OCI-LY7 (cell line): ENCODE results near the gene CDC37L1. TPM values are rescaled to one million over a fixed set of nuclear protein-coding genes. Genes with fewer than 3 reads are reported as not detected.

ENCODE experiments used
- BruUV-seq: library from RNA; stranded (reverse); fragments of 400-500 nt; replicated peaks from 2 replicates; lab custom pipeline; 2021; lab: Mats Ljungman, UMichigan
- CTCF ChIA-PET: fragments of 300-600 bp; sonication (Branson Sonifier 250); formaldehyde crosslinking; loops from one replicate; lab custom pipeline; 2022; ENCODE audit warnings: antibody characterized with exemption; ENCODE audit not compliant: unreplicated experiment; lab: Charles Lee
- POLR2A ChIA-PET: fragments of 300-600 bp; sonication (Branson Sonifier 250); formaldehyde crosslinking; loops from one replicate; lab custom pipeline; 2022; ENCODE audit warnings: antibody characterized with exemption; lab: Charles Lee
- DNase-seq: peaks from one replicate; pipeline ENCODE4 v3.0.0-alpha.2; 2015; ENCODE audit warnings: low spot score
- H2AFZ ChIP-seq: fragments of 200-600 bp; sonication (generic), shearing (Covaris generic); 2 replicates; pipeline ENCODE4 v1.6.1; 2014; ENCODE audit warnings: mild to moderate bottlenecking, antibody characterized with exemption, low read length, moderate library complexity
- H3K27ac ChIP-seq: fragments of 200-600 bp; sonication (generic); 2 replicates; pipeline ENCODE4 v1.5.1; 2014; ENCODE audit warnings: mixed run types, low read depth, mild to moderate bottlenecking, moderate library complexity, low read length, inconsistent platforms; ENCODE audit not compliant: poor library complexity, severe bottlenecking
- H3K36me3 ChIP-seq: fragments of 200-600 bp; sonication (generic); 2 replicates; pipeline ENCODE4 v1.6.1; 2014; ENCODE audit warnings: mild to moderate bottlenecking, antibody characterized with exemption, low read length, moderate library complexity, mixed read lengths; ENCODE audit not compliant: insufficient read depth
- H3K4me1 ChIP-seq: fragments of 200-600 bp; sonication (generic); 2 replicates; pipeline ENCODE4 v1.5.1; 2014; ENCODE audit warnings: mild to moderate bottlenecking, low read length; ENCODE audit not compliant: insufficient read depth, poor library complexity, severe bottlenecking
- H3K4me2 ChIP-seq: fragments of 200-600 bp; sonication (generic); 2 replicates; pipeline ENCODE4 v1.6.1; 2014; ENCODE audit warnings: mild to moderate bottlenecking, low read length
- H3K4me3 ChIP-seq: fragments of 200-600 bp; sonication (generic); 2 replicates; pipeline ENCODE4 v1.5.1; 2014; ENCODE audit warnings: mild to moderate bottlenecking, low read depth, low read length; ENCODE audit not compliant: poor library complexity, severe bottlenecking
- H3K79me2 ChIP-seq: fragments of 200-600 bp; sonication (generic); 2 replicates; pipeline ENCODE4 v1.6.1; 2016; ENCODE audit warnings: low read depth, mild to moderate bottlenecking, low read length, moderate library complexity, mixed read lengths; ENCODE audit not compliant: insufficient read depth
- H3K9me2 ChIP-seq: fragments of 200-600 bp; sonication (generic); 2 replicates; pipeline ENCODE4 v1.6.1; 2016; ENCODE audit warnings: mild to moderate bottlenecking, low read length, mixed read lengths; ENCODE audit not compliant: insufficient read depth
- H3K9me3 ChIP-seq: fragments of 200-600 bp; sonication (generic); 2 replicates; pipeline ENCODE4 v1.6.1; 2014; ENCODE audit warnings: mild to moderate bottlenecking, mixed run types, low read length, mixed read lengths
- H4K20me1 ChIP-seq: fragments of 200-600 bp; sonication (generic); 2 replicates; pipeline ENCODE4 v1.6.1; 2014; ENCODE audit warnings: mild to moderate bottlenecking, antibody characterized with exemption, low read length, moderate library complexity, mixed read lengths; ENCODE audit not compliant: insufficient read depth
- EZH2phosphoT487 ChIP-seq: fragments of 200-600 bp; sonication (generic); IDR thresholded peaks from 2 replicates; pipeline ENCODE4 v1.6.1; 2018; ENCODE audit warnings: low read depth, borderline replicate concordance, mild to moderate bottlenecking, mixed run types, antibody characterized with exemption, low read length, moderate library complexity, mixed read lengths
- intact Hi-C: fragments of 100-400 bp; cut with micrococcal nuclease; formaldehyde crosslinking; loops from one replicate; pipeline ENCODE4 v1.10.0; 2022; ENCODE audit not compliant: unreplicated experiment
- total RNA-seq, 2 experiments: library from RNA; depleted of rRNA in 1 of 2; stranded (reverse); fragments of >200 nt in 1 of 2; shearing (Covaris generic) in 1 of 2; gene quantifications; 2 replicates each; pipeline ENCODE4 v1.2.3, GENCODE V29; 2014 to 2022
- TF ChIP-seq, protein P1 (sequence below): fragments of 200-600 bp; sonication (generic); conservative IDR thresholded peaks from 2 replicates; pipeline ENCODE4 v1.5.1; 2014; ENCODE audit warnings: mild to moderate bottlenecking, antibody characterized with exemption, low read length, moderate library complexity, mixed read lengths

Gene CDC37L1
- total RNA-seq, 2 experiments from 2014 or later: 9.3 to 11.7 TPM

DNA sequence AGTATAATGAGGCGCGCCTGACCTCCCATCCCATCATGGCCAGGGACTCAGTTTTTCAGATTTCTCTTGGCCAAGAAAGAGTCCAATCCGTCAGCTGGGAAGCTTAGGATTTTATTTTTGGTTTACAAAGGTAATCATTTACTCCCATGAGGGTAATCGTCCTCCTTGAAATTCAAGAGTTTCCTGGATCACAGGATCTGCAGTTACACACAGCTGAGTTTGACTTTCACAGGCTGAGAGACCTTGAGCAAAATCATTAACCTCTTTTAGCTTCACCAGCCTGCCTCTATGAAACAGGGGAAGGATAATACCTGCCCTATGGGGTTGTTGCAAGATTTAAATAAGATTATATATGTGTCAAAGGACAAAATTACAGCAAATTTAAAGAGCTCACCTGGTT lies 77.1 kb downstream of the CDC37L1 start:
- no peak for DNase-seq
- Histone ChIP-seq H3K9me2 (no peaks in the 10 kb centered on the region), H4K20me1 (no peaks in the 10 kb centered on the region), H3K79me2 (no peaks in the 10 kb centered on the region), H3K9me3 (no peaks in the 10 kb centered on the region), H3K4me3 (no peak overlapping the region), H2AFZ (no peak overlapping the region), H3K4me1 (no peaks in the 10 kb centered on the region), H3K27ac (no peak overlapping the region), H3K4me2 (no peak overlapping the region), H3K36me3 (no peaks in the 10 kb centered on the region)
- POLR2A ChIA-PET: interaction anchor here (1.2 kb wide), 1 partner anchor 14 kb away, joined by 4 read pairs; no protein-coding TSS in a partner anchor
- intact Hi-C loops: loop anchor here (10.0 kb wide), 1 partner anchor 442 kb away; no protein-coding TSS in a partner anchor
- CTCF ChIA-PET: interaction anchor here (0.6 kb wide), 1 partner anchor 154 kb away, joined by 3 read pairs; no protein-coding TSS in a partner anchor
- no TSS peak for BruUV-seq
- no peak for TF ChIP-seq EZH2phosphoT487
- TF ChIP-seq, protein P1, sequence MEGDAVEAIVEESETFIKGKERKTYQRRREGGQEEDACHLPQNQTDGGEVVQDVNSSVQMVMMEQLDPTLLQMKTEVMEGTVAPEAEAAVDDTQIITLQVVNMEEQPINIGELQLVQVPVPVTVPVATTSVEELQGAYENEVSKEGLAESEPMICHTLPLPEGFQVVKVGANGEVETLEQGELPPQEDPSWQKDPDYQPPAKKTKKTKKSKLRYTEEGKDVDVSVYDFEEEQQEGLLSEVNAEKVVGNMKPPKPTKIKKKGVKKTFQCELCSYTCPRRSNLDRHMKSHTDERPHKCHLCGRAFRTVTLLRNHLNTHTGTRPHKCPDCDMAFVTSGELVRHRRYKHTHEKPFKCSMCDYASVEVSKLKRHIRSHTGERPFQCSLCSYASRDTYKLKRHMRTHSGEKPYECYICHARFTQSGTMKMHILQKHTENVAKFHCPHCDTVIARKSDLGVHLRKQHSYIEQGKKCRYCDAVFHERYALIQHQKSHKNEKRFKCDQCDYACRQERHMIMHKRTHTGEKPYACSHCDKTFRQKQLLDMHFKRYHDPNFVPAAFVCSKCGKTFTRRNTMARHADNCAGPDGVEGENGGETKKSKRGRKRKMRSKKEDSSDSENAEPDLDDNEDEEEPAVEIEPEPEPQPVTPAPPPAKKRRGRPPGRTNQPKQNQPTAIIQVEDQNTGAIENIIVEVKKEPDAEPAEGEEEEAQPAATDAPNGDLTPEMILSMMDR: no peak

Other genes starting within 250 kb of the CDC37L1 start
- not detected in 2 replicates for gene SLC1A1, start 189.1 kb upstream of the CDC37L1 start, total RNA-seq (2014; rRNA removed; shearing (Covaris generic))
- not detected in 2 replicates for gene SLC1A1, start 189.1 kb upstream of the CDC37L1 start, total RNA-seq (2022)
- 2.5 and 4.6 TPM in 2 replicates for gene PLPP6, start 17.3 kb upstream of the CDC37L1 start, total RNA-seq (2014; rRNA removed; shearing (Covaris generic))
- 7.5 and 8.1 TPM in 2 replicates for gene PLPP6, start 17.3 kb upstream of the CDC37L1 start, total RNA-seq (2022)
- gene SPATA6L, start 13.1 kb upstream of the CDC37L1 start, total RNA-seq (2014; rRNA removed; shearing (Covaris generic)): not detected in 2 replicates
- 0.49 and 2.3 TPM in 2 replicates for gene SPATA6L, start 13.1 kb upstream of the CDC37L1 start, total RNA-seq (2022)
- 64.4 and 108 TPM in 2 replicates for gene AK3, start 61.6 kb downstream of the CDC37L1 start, total RNA-seq (2014; rRNA removed; shearing (Covaris generic))
- gene AK3, start 61.6 kb downstream of the CDC37L1 start, total RNA-seq (2022): 43.3 and 50.1 TPM in 2 replicates
- 25.0 and 27.5 TPM in 2 replicates for gene RCL1, start 113.4 kb downstream of the CDC37L1 start, total RNA-seq (2014; rRNA removed; shearing (Covaris generic))
- gene RCL1, start 113.4 kb downstream of the CDC37L1 start, total RNA-seq (2022): 26.8 and 31.3 TPM in 2 replicates